Effector memory CD8-positive, alpha-beta T cell (primary cell): Measurements from ENCODE around the gene SLC24A3.

Experiments used
- ATAC-seq: fragments of 150-1000 bp; cut with Tn5 transposase; replicated peaks from 2 replicates; pipeline ENCODE4 v1.10.0; 2021; ENCODE audit warnings: mild to moderate bottlenecking, moderate library complexity
- DNase-seq, 3 experiments: peaks; one replicate each; pipeline ENCODE4 v3.0.0; 2021
- H3K27ac Mint-ChIP-seq, 2 donors: one replicate each; pipeline ENCODE4 v1.8.0; 2022; ENCODE audit warnings: mild to moderate bottlenecking in 2 of 2, mixed read lengths in 2 of 2, moderate library complexity in 2 of 2
- H3K27me3 Mint-ChIP-seq, 2 donors: one replicate each; pipeline ENCODE4 v1.8.0; 2022; ENCODE audit warnings: mixed read lengths in 2 of 2
- H3K36me3 Mint-ChIP-seq: one replicate; pipeline ENCODE4 v1.8.0; 2022; ENCODE audit warnings: mild to moderate bottlenecking, moderate library complexity, mixed read lengths; ENCODE audit not compliant: insufficient read depth
- H3K4me1 Mint-ChIP-seq, 2 donors: one replicate each; pipeline ENCODE4 v1.8.0; 2022; ENCODE audit warnings: low read depth in 2 of 2, mixed read lengths in 2 of 2
- H3K4me3 Mint-ChIP-seq, 2 donors: one replicate each; pipeline ENCODE4 v1.8.0; 2022; ENCODE audit warnings: mild to moderate bottlenecking in 2 of 2, mixed read lengths in 2 of 2, moderate library complexity in 2 of 2
- H3K9me3 Mint-ChIP-seq, 2 donors: one replicate each; pipeline ENCODE4 v1.8.0; 2022; ENCODE audit warnings: mixed read lengths in 2 of 2

Gene SLC24A3

GRCh38 chr20:19508449-19508848, 296.0 kb downstream of the SLC24A3 start:
- H3K36me3 Mint-ChIP-seq = no peaks in the 10 kb centered on the region
- H3K4me3 Mint-ChIP-seq = no peak overlapping the region

GRCh38 chr20:19510611-19511010, 298.2 kb downstream of the SLC24A3 start:
- Mint-ChIP-seq H3K9me3 (no peaks in the 10 kb centered on the region), H3K4me3 (no peak overlapping the region), H3K4me1 (no peaks in the 10 kb centered on the region), H3K27ac (no peak overlapping the region), H3K27me3 (peaks cover 0 to 7% of the 10 kb centered on the region in 2 donors), H3K36me3 (no peaks in the 10 kb centered on the region)
- ATAC-seq = no peak
- DNase-seq = no peak

More at GRCh38 chr20:19508449-19508848, 296.0 kb downstream of the SLC24A3 start:
- no peaks in the 10 kb centered on the region for H3K27me3 Mint-ChIP-seq
- no peak for ATAC-seq
- no peak overlapping the region for H3K27ac Mint-ChIP-seq
- no peaks in the 10 kb centered on the region for H3K4me1 Mint-ChIP-seq
- DNase-seq = no peak
- no peaks in the 10 kb centered on the region for H3K9me3 Mint-ChIP-seq

GRCh38 chr20:19511931-19512330, 299.5 kb downstream of the SLC24A3 start:
- DNase-seq = no peak
- no peak overlapping the region for H3K4me3 Mint-ChIP-seq
- no peaks in the 10 kb centered on the region for H3K4me1 Mint-ChIP-seq

GRCh38 chr20:19512886-19513677, 300.6 kb downstream of the SLC24A3 start:
- no peaks in the 10 kb centered on the region for H3K36me3 Mint-ChIP-seq
- ATAC-seq (no peak), DNase-seq (no peak)
- no peak overlapping the region for H3K4me3 Mint-ChIP-seq
- no peaks in the 10 kb centered on the region for H3K4me1 Mint-ChIP-seq
- peaks cover 0 to 7% of the 10 kb centered on the region in 2 donors for H3K27me3 Mint-ChIP-seq
- no peak overlapping the region for H3K27ac Mint-ChIP-seq
- H3K9me3 Mint-ChIP-seq = no peaks in the 10 kb centered on the region

More at GRCh38 chr20:19511931-19512330, 299.5 kb downstream of the SLC24A3 start:
- Mint-ChIP-seq H3K27me3 (peaks cover 0 to 7% of the 10 kb centered on the region in 2 donors), H3K36me3 (no peaks in the 10 kb centered on the region), H3K27ac (no peak overlapping the region), H3K9me3 (no peaks in the 10 kb centered on the region)
- no peak for ATAC-seq

GRCh38 chr20:19515074-19515473, 302.6 kb downstream of the SLC24A3 start:
- Mint-ChIP-seq H3K9me3 (no peaks in the 10 kb centered on the region), H3K4me3 (no peak overlapping the region), H3K27me3 (peaks cover 0 to 7% of the 10 kb centered on the region in 2 donors), H3K36me3 (no peaks in the 10 kb centered on the region), H3K27ac (no peak overlapping the region), H3K4me1 (no peaks in the 10 kb centered on the region)
- ATAC-seq (no peak), DNase-seq (no peak)

DNA sequence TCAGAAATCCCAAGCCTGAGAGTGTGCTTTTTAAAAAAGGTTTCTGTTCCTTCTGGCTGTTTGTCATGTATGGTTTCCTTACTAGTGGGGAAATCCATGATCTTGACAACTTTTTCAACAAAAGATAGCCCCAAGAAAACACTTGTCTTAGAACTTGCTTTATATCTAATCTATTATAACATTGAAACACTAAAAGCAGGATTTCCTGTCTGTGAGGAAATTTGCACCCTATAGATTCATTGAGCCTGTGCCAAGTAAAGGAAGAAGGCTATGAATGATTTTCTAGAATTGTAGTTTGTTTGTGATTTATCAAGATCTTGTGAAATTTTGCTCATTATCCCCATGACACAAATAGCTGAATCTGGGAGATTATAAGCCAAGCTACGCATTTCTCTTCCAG, 307.0 kb downstream of the SLC24A3 start:
- DNase-seq (no peak), ATAC-seq (no peak)
- no peaks in the 10 kb centered on the region for H3K36me3 Mint-ChIP-seq
- H3K4me3 Mint-ChIP-seq = no peak overlapping the region
- H3K9me3 Mint-ChIP-seq = no peaks in the 10 kb centered on the region
- peaks cover 0 to 2% of the 10 kb centered on the region in 2 donors for H3K27me3 Mint-ChIP-seq
- no peaks in the 10 kb centered on the region for H3K4me1 Mint-ChIP-seq
- H3K27ac Mint-ChIP-seq = no peak overlapping the region

- ATAC-seq = no peak
- Mint-ChIP-seq H3K27me3 (peaks cover 0 to 4% of the 10 kb centered on the region in 2 donors), H3K36me3 (no peaks in the 10 kb centered on the region), H3K27ac (no peak overlapping the region), H3K9me3 (no peaks in the 10 kb centered on the region), H3K4me1 (no peaks in the 10 kb centered on the region), H3K4me3 (no peak overlapping the region)
- no peak for DNase-seq
These were observed 307.8 kb downstream of the SLC24A3 start for GRCh38 chr20:19520261-19520660.

GRCh38 chr20:19522071-19522801, 309.8 kb downstream of the SLC24A3 start:
- no peaks in the 10 kb centered on the region for H3K4me1 Mint-ChIP-seq
- H3K4me3 Mint-ChIP-seq = no peak overlapping the region
- H3K27ac Mint-ChIP-seq = no peak overlapping the region
- peaks cover 0 to 5% of the 10 kb centered on the region in 2 donors for H3K27me3 Mint-ChIP-seq
- no peaks in the 10 kb centered on the region for H3K36me3 Mint-ChIP-seq
- ATAC-seq (no peak), DNase-seq (no peak)
- no peaks in the 10 kb centered on the region for H3K9me3 Mint-ChIP-seq

DNA sequence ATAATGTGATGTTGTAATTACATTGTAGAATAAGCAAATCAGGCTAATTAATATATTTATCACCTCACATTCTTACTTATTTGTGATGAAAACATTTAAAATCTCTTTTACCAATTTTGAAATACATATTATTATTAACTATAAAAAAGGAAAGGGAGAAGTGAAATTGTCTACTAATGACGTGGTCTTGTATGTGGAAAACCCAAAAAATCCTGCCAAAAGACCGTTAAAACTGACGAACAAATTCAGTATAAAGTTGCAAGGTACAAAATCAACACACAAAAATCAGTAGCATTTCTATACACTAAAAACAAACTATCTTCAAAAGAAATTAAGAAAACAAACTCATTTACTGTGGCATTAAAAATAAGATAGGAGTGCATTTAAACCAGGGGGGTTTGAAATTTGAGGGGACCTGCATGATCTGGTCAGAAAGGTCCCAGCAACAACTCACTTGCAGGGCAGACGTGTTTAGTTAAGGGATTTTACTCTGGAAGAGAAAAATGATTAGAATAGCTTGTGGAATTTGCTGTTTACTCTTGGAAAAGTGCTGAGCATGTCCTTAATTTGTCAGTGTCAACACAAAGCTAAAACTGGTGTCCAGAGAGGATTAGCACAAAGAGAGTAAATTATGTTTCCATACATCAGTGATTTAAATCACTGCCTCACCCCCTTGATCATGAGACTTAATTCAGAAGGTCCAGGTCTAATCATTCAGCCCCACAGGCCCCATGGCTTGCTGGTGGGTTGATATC, 310.6 kb downstream of the SLC24A3 start:
- ATAC-seq = no peak
- H3K27ac Mint-ChIP-seq = no peak overlapping the region
- peaks cover 0 to 5% of the 10 kb centered on the region in 2 donors for H3K27me3 Mint-ChIP-seq
- H3K4me3 Mint-ChIP-seq = no peak overlapping the region
- no peaks in the 10 kb centered on the region for H3K36me3 Mint-ChIP-seq
- no peak for DNase-seq
- H3K9me3 Mint-ChIP-seq = no peaks in the 10 kb centered on the region
- no peaks in the 10 kb centered on the region for H3K4me1 Mint-ChIP-seq

GRCh38 chr20:19524691-19525090, 312.2 kb downstream of the SLC24A3 start:
- H3K27ac Mint-ChIP-seq = no peak overlapping the region
- no peaks in the 10 kb centered on the region for H3K4me1 Mint-ChIP-seq
- DNase-seq = no peak
- H3K36me3 Mint-ChIP-seq = no peaks in the 10 kb centered on the region
- ATAC-seq = no peak
- no peak overlapping the region for H3K4me3 Mint-ChIP-seq
- peaks cover 0 to 5% of the 10 kb centered on the region in 2 donors for H3K27me3 Mint-ChIP-seq
- no peaks in the 10 kb centered on the region for H3K9me3 Mint-ChIP-seq

DNA sequence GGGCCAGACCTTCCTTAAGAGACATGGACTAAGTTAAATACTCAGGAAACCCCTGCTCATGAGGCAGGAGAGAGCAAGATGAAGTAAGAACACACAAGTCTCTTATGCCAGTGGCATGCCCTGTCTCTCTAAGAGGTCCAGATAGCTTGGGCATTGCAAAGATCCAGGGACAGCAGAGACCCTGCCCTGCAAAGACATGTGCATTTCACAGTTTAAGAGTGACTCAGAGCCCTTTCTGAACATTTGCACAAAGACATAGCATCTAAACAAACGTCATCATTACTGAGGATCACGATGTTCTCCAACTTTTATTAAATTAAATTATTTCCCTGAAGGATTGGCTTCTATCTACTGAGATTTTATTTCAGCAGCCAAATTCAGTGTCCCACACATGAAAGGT, 315.1 kb downstream of the SLC24A3 start:
- Mint-ChIP-seq H3K27ac (no peak overlapping the region), H3K4me3 (no peak overlapping the region), H3K4me1 (no peaks in the 10 kb centered on the region)

GRCh38 chr20:19528286-19529030, 316.0 kb downstream of the SLC24A3 start:
- Mint-ChIP-seq H3K4me3 (no peak overlapping the region), H3K27ac (no peak overlapping the region), H3K4me1 (no peaks in the 10 kb centered on the region), H3K36me3 (no peaks in the 10 kb centered on the region), H3K27me3 (peaks cover 0 to 5% of the 10 kb centered on the region in 2 donors), H3K9me3 (no peaks in the 10 kb centered on the region)
- ATAC-seq = no peak
- DNase-seq = no peak

More for the DNA sequence above, 315.1 kb downstream of the SLC24A3 start:
- peaks cover 0 to 5% of the 10 kb centered on the region in 2 donors for H3K27me3 Mint-ChIP-seq
- ATAC-seq (no peak), DNase-seq (no peak)
- no peaks in the 10 kb centered on the region for H3K36me3 Mint-ChIP-seq
- no peaks in the 10 kb centered on the region for H3K9me3 Mint-ChIP-seq

DNA sequence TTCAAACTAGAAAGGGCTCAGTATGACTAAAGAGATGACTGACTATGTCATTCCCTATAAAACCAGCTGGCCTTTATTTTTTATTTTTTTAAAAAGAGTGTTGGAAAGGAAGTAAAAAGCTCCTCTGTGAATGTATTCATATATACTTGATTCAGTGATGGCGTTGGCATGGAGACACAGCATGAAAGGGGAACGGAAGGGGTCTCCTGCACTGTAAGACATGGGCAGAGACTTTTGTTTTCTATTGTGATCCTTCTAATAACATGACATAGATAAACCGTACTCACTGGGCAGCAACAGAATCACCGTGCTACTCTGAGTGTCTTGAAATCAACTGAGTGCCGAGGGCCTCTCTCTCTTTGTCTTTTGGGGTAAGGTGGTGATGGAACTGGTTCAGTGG, 317.6 kb downstream of the SLC24A3 start:
- no peak overlapping the region for H3K27ac Mint-ChIP-seq
- DNase-seq = no peak
- no peak for ATAC-seq
- H3K4me3 Mint-ChIP-seq = no peak overlapping the region
- no peaks in the 10 kb centered on the region for H3K4me1 Mint-ChIP-seq
- no peaks in the 10 kb centered on the region for H3K9me3 Mint-ChIP-seq
- peaks cover 0 to 4% of the 10 kb centered on the region in 2 donors for H3K27me3 Mint-ChIP-seq
- H3K36me3 Mint-ChIP-seq = no peaks in the 10 kb centered on the region
